Measurements from ENCODE around the gene RBM19.

Gene RBM19

DNA sequence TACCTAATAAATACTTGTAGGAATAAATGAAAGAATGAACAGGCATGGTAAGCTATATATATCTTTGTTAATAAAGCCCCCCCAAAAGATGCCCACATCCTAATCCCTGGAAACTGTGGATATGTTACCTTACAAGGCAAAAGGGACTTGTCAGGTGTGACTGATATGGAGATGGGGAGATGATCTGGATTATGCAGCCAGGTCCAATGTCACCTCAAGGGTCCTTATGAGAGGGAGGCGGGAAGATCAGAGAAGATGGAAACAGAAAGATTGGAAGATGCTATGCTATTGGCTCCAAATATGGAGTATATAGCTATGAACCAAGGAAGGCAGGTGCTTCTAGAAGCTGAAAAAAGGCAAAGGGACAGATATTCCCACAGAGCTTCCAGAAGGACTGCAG lies 3.4 kb downstream of the RBM19 start:
- no peak for DNase-seq (ENCODE audit: low read depth in 2 of 2)
- no peak overlapping the region for H3K4me3 ChIP-seq (replicated peaks in 1 of 2; ENCODE audit: low read depth in 2 of 2, low read length in 2 of 2)
- TF ChIP-seq, protein P1, sequence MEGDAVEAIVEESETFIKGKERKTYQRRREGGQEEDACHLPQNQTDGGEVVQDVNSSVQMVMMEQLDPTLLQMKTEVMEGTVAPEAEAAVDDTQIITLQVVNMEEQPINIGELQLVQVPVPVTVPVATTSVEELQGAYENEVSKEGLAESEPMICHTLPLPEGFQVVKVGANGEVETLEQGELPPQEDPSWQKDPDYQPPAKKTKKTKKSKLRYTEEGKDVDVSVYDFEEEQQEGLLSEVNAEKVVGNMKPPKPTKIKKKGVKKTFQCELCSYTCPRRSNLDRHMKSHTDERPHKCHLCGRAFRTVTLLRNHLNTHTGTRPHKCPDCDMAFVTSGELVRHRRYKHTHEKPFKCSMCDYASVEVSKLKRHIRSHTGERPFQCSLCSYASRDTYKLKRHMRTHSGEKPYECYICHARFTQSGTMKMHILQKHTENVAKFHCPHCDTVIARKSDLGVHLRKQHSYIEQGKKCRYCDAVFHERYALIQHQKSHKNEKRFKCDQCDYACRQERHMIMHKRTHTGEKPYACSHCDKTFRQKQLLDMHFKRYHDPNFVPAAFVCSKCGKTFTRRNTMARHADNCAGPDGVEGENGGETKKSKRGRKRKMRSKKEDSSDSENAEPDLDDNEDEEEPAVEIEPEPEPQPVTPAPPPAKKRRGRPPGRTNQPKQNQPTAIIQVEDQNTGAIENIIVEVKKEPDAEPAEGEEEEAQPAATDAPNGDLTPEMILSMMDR (IDR thresholded peaks at IDR 0.05; ENCODE audit: low read depth, low read length) = no peak

DNA sequence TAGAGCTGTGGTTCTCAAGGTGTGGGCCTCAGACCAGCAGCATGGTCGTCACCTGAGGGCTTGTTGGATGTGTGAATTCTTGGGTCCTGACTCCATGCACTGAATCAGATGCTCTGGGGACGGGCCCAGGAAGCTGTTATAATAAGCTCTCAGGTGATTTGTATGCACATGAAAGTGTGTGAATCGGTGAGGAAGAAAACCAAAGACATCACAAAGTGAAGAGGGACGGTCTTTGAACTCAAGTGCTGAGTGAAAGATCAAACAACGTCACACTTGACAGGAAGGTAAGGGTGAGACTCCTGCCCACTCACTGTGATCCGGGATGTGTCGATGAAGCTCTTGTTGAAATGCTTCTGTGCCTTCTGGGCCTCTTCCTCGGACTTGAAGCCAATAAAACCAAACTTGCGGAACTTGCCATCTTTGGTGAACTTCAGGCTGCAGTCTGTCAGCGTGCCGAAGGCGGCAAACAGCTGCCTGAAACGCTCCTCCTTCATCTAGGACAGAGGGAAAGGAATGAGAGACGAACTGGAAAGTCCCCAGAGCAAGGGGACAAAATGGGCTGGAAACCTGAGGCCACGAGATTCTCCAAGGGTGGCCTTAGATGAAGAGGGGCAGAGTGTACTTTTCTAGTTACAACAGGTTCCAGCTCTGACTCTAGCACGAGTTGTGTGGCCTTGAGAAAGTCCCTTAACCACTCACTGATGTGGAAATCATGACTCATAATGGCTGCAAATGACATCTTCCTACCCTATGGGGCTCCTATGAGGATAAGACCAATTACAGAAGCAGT lies 4.0 kb downstream of the RBM19 start:
- DNase-seq (ENCODE audit: low read depth in 2 of 2) = peak; percentile 17 to 78
- no peak overlapping the region for H3K4me3 ChIP-seq (replicated peaks in 1 of 2; ENCODE audit: low read depth in 2 of 2, low read length in 2 of 2)
- TF ChIP-seq, protein P1 (IDR thresholded peaks at IDR 0.05; ENCODE audit: low read depth, low read length) = no peak

DNA sequence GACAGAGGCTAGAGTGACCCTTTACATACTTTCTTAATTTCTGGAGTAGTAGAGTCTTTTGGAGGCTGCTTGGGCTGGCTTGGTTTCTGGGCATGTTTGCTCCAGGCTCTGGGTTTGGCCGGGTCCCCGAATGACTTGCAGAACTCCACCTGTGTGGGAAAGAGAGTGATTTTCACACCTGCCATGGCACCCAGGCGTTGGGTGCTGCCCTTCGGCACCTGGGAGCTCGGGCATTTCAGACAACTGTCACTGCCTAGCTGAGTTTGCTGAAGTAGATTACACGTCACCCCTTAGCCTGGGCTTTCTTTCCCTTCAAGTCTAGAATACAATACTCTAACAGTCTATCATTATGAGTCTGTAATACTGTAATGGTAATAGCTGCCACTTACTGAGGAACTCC lies 6.1 kb downstream of the RBM19 start:
- no peak for DNase-seq (ENCODE audit: low read depth in 2 of 2)
- no peak overlapping the region for H3K4me3 ChIP-seq (replicated peaks in 1 of 2; ENCODE audit: low read depth in 2 of 2, low read length in 2 of 2)
- TF ChIP-seq, protein P1 (IDR thresholded peaks at IDR 0.05; ENCODE audit: low read depth, low read length) = no peak

DNA sequence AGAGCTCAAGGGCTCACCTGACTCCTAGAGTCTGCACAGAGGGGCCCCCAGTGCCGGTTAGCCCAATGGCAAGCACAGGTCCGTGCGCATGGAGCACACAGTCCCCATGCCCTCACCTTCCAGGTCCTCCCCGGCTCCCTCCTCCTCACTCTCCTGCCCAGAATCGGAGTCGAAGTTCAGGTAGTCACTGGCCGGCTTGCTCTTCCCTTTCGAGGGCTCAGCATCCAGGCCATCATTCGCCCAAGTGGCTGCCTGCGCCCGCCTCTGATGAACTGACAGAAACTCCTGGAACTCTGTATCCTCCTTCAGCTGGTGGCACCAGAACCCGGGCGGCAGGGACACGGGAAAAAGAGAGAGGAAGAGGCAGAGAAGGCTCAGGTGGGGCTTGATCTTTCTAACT lies 7.0 kb downstream of the RBM19 start:
- no peak for DNase-seq (ENCODE audit: low read depth in 2 of 2)
- no peak overlapping the region for H3K4me3 ChIP-seq (replicated peaks in 1 of 2; ENCODE audit: low read depth in 2 of 2, low read length in 2 of 2)
- TF ChIP-seq, protein P1 (IDR thresholded peaks at IDR 0.05; ENCODE audit: low read depth, low read length) = no peak

DNA sequence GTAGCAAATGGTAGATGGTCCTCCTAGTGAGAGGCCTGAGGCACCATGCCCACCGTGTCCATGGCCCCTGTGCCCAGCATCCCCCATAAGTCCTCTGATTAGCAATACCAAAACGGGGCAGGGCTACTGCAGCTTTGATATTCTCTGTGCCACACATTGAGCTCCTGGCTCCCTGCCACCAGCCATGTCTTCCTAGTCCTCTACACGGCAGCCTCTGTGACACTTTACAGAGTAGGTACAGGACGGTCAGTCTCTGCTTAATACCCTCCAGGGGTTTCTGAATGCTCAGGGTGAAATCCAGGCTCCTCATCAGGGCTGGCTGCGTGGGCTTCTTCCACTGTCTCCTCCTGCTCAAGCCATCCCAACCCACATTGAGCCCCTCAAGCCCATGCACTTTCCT lies 8.0 kb downstream of the RBM19 start:
- DNase-seq (ENCODE audit: low read depth in 2 of 2) = no peak
- H3K4me3 ChIP-seq (replicated peaks in 1 of 2; ENCODE audit: low read depth in 2 of 2, low read length in 2 of 2) = no peak overlapping the region
- TF ChIP-seq, protein P1 (IDR thresholded peaks at IDR 0.05; ENCODE audit: low read depth, low read length) = no peak

DNA sequence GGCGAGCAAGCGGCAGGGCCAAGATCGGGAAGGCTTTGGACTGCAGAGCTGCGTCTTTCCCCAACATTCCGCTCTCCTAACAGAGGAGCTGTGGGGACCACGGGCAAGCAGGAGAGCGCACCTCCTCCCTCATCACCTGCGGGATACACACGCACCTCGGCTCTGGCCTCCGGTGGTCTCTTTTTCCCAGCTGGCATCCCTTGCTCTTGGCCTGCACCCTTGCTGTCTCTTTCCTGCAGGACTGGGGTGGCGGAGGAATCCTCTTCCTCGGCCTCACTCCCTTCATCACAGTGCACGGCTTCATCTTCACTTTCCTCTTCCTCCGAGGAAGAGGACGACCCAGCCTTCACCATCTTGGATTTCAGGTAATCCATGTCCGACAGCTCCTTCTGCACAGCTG lies 8.5 kb downstream of the RBM19 start:
- TF ChIP-seq, protein P1 (IDR thresholded peaks at IDR 0.05; ENCODE audit: low read depth, low read length) = no peak
- H3K4me3 ChIP-seq (replicated peaks in 1 of 2; ENCODE audit: low read depth in 2 of 2, low read length in 2 of 2) = no peak overlapping the region
- DNase-seq (ENCODE audit: low read depth in 2 of 2) = no peak
